ENCODE data around the gene HINT2.

DNA sequence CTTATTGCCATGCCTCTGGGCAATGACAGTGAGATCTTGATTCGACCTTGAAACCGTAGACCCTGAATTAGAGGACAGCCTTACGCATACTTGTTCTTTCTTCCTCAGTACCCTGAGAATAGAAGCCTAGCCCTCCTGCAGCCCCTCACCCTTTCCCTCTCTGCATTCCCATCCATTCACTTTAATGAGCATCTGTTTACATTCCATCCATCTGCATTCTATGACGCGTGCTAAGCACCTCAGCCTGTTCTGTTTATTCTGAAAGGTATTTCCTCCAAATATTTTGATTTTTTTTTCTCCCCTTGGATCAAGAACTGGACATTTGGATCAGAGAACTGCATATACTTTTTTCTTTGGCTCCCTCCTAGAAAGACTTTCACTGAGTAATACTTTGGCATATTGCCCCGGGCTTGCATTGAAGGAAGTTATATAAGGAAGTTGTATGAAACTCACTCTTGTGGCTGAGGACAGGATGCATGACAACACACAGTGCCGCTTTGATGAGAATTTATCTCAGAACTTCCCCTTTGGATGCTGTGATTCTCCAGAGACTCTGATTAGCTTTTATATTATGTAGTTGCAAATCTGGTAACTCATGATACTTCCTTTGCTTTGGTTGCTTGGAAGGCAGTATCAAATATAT is 29.9 kb upstream of the HINT2 start:
- TF ChIP-seq, protein P1, sequence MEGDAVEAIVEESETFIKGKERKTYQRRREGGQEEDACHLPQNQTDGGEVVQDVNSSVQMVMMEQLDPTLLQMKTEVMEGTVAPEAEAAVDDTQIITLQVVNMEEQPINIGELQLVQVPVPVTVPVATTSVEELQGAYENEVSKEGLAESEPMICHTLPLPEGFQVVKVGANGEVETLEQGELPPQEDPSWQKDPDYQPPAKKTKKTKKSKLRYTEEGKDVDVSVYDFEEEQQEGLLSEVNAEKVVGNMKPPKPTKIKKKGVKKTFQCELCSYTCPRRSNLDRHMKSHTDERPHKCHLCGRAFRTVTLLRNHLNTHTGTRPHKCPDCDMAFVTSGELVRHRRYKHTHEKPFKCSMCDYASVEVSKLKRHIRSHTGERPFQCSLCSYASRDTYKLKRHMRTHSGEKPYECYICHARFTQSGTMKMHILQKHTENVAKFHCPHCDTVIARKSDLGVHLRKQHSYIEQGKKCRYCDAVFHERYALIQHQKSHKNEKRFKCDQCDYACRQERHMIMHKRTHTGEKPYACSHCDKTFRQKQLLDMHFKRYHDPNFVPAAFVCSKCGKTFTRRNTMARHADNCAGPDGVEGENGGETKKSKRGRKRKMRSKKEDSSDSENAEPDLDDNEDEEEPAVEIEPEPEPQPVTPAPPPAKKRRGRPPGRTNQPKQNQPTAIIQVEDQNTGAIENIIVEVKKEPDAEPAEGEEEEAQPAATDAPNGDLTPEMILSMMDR (IDR thresholded peaks at IDR 0.05), result no peak
- TF ChIP-seq EZH2 (IDR thresholded peaks at IDR 0.05; ENCODE audit: borderline replicate concordance, insufficient read depth, low read depth, low read length, poor library complexity, severe bottlenecking), result no peak

Data from B cell (primary cell).